K562 (cell line): Measurements from ENCODE around the gene GPR68. TPM values are rescaled to one million over a fixed set of nuclear protein-coding genes. Genes with fewer than 3 reads are reported as not detected.

ENCODE experiments used
- BRF1 ChIP-seq: IDR thresholded peaks from 3 replicates; pipeline ENCODE4 v1.6.1; 2011; ENCODE audit warnings: borderline replicate concordance, mild to moderate bottlenecking; ENCODE audit not compliant: insufficient read length; ENCODE audit errors: extremely low read depth
- HOXB6 ChIP-seq: fragments of 250-450 bp; sonication (Bioruptor Pico); IDR thresholded peaks from 2 replicates; pipeline ENCODE4 v1.5.1; 2022; ENCODE audit warnings: mild to moderate bottlenecking, borderline replicate concordance
- MIER1 ChIP-seq: fragments of 450-650 bp; IDR thresholded peaks from 2 replicates; pipeline ENCODE4 v1.6.1; 2016; ENCODE audit warnings: antibody characterized with exemption, mild to moderate bottlenecking, low read depth
- POLR2AphosphoS5 ChIP-seq: IDR thresholded peaks from 2 replicates; pipeline ENCODE4 v1.6.1; 2011; ENCODE audit warnings: mild to moderate bottlenecking, low read depth, low read length, moderate library complexity; ENCODE audit not compliant: control insufficient read depth, insufficient read depth
- RAD51 ChIP-seq: fragments of 450-650 bp; IDR thresholded peaks from 2 replicates; pipeline ENCODE4 v1.7.1; 2016; ENCODE audit warnings: low read depth, mild to moderate bottlenecking, borderline replicate concordance
- RBM14 ChIP-seq: fragments of 200-400 bp; formaldehyde crosslinking; IDR thresholded peaks from 2 replicates; pipeline ENCODE4 v1.6.1; 2018; ENCODE audit warnings: low read depth, mild to moderate bottlenecking, low read length, moderate library complexity, borderline replicate concordance; ENCODE audit not compliant: insufficient read depth
- RBM25 ChIP-seq: fragments of 200-400 bp; formaldehyde crosslinking; IDR thresholded peaks from 2 replicates; pipeline ENCODE4 v1.6.1; 2018; ENCODE audit warnings: low read length, low read depth, moderate library complexity; ENCODE audit not compliant: severe bottlenecking
- RCOR1 ChIP-seq, 2 experiments: IDR thresholded peaks; 2 replicates each; pipeline ENCODE4 v1.6.1; 2012; ENCODE audit warnings: low read depth in 2 of 2, low read length in 2 of 2, borderline replicate concordance in 1 of 2, improper control_type of control experiment in 1 of 2
- TAF1 ChIP-seq: IDR thresholded peaks from 2 replicates; pipeline ENCODE4 v1.6.1; 2011; ENCODE audit warnings: mild to moderate bottlenecking, low read length, moderate library complexity; ENCODE audit not compliant: insufficient read depth, control insufficient read depth, severe bottlenecking; ENCODE audit errors: extremely low read depth
- ZFP1 ChIP-seq: fragments of 450-650 bp; formaldehyde crosslinking; IDR thresholded peaks from 2 replicates; pipeline ENCODE4 v1.4.0; 2020; ENCODE audit warnings: mild to moderate bottlenecking, mixed read lengths
- ZNF217 ChIP-seq: sonication (generic); formaldehyde crosslinking; IDR thresholded peaks from 2 replicates; pipeline ENCODE4 v1.8.0; 2022; ENCODE audit warnings: mild to moderate bottlenecking, missing genetic modification reagents
- ZNF436 ChIP-seq: fragments of 250-450, 450-650 bp; sonication (Bioruptor Pico); formaldehyde crosslinking; IDR thresholded peaks from 2 replicates; pipeline ENCODE4 v1.7.0; 2020; ENCODE audit warnings: mild to moderate bottlenecking
- polyA plus RNA-seq, 8 experiments: library from polyadenylated mRNA; depleted of rRNA in 4 of 8; stranded (reverse) in 5 of 8; unstranded in 3 of 8; fragments of >200 nt; fragmentation: Nextera tagmentation in 2 of 8; fragmentation: Illumina TruSeq in 1 of 8; extraction: Ambion mirVana in 2 of 8; extraction: Trizol in 1 of 8; gene quantifications; 2 replicates each; pipeline versions ENCODE4 v1.2.1 to v1.2.3, GENCODE V29; 2011 to 2014; ENCODE audit warnings: inconsistent platforms in 1 of 8, missing spikeins in 1 of 8
- total RNA-seq, 7 experiments: library from RNA; depleted of rRNA in 6 of 7; stranded (reverse); fragments of >200 nt in 6 of 7; fragmentation: Illumina TruSeq in 2 of 7; extraction: Trizol in 2 of 7; gene quantifications; 2 replicates each; pipeline versions ENCODE4 v1.2.1 to v1.2.3, GENCODE V29; 2011 to 2021; ENCODE audit warnings: low replicate concordance in 1 of 7
- TF ChIP-seq, protein P1 (sequence below): sonication (generic); formaldehyde crosslinking; IDR thresholded peaks from 2 replicates; pipeline ENCODE4 v1.8.0; 2023; ENCODE audit warnings: mild to moderate bottlenecking, missing genetic modification reagents
- TF ChIP-seq, protein P2 (sequence below): fragments of 250-450 bp; sonication (Bioruptor Pico); IDR thresholded peaks from 2 replicates; pipeline ENCODE4 v1.9.0; 2021; ENCODE audit warnings: mild to moderate bottlenecking, inconsistent platforms
- TF ChIP-seq, protein P3 (sequence below): IDR thresholded peaks from 3 replicates; pipeline ENCODE4 v1.6.1; 2011; ENCODE audit warnings: borderline replicate concordance, mild to moderate bottlenecking, moderate library complexity; ENCODE audit not compliant: insufficient read length; ENCODE audit errors: extremely low read depth
- TF ChIP-seq, protein P4 (sequence below), 3 experiments: IDR thresholded peaks in 2 of 3; conservative IDR thresholded peaks in 1 of 3; 2 replicates each; pipeline ENCODE4 v1.5.1; 2011 to 2012; ENCODE audit warnings: low read length in 3 of 3, mild to moderate bottlenecking in 3 of 3, control low read depth in 2 of 3, improper control_type of control experiment in 1 of 3, inconsistent platforms in 1 of 3, low read depth in 1 of 3, mixed read lengths in 1 of 3, moderate library complexity in 1 of 3; ENCODE audit not compliant: insufficient read depth in 2 of 3

The GPR68 gene
- total and polyA plus RNA-seq, 9 of the 15 experiments (the other 6 are each of a cell fraction or from before 2014, with no cell fraction given), result 0.41 to 9.4 (median 3.7) TPM

DNA sequence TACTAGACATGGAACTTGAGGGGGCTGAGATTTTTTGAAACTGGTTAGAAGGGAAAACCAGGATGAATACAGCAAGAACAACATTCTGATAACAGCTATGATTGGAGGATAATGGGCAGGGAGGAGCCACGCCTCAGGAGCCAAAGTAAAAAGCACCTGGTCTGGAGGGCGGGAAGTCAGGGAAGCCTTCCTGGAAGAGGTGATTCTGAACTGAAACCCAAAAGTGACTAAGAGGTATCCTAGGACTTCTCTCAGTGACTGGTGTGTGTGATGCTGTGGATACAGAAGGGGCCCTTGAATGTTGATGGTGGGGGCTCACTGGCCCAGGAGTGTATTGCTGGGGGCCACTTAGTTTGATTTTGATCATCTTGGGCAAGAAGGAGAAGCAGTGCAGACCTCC is 18.8 kb upstream of the GPR68 start (continued):
- peak; percentile 84 for TF ChIP-seq ZNF436 (CRISPR knock-in tag)
- no peak for TF ChIP-seq TAF1
- TF ChIP-seq ZNF217 (CRISPR knock-in tag), result no peak
- TF ChIP-seq, protein P1, sequence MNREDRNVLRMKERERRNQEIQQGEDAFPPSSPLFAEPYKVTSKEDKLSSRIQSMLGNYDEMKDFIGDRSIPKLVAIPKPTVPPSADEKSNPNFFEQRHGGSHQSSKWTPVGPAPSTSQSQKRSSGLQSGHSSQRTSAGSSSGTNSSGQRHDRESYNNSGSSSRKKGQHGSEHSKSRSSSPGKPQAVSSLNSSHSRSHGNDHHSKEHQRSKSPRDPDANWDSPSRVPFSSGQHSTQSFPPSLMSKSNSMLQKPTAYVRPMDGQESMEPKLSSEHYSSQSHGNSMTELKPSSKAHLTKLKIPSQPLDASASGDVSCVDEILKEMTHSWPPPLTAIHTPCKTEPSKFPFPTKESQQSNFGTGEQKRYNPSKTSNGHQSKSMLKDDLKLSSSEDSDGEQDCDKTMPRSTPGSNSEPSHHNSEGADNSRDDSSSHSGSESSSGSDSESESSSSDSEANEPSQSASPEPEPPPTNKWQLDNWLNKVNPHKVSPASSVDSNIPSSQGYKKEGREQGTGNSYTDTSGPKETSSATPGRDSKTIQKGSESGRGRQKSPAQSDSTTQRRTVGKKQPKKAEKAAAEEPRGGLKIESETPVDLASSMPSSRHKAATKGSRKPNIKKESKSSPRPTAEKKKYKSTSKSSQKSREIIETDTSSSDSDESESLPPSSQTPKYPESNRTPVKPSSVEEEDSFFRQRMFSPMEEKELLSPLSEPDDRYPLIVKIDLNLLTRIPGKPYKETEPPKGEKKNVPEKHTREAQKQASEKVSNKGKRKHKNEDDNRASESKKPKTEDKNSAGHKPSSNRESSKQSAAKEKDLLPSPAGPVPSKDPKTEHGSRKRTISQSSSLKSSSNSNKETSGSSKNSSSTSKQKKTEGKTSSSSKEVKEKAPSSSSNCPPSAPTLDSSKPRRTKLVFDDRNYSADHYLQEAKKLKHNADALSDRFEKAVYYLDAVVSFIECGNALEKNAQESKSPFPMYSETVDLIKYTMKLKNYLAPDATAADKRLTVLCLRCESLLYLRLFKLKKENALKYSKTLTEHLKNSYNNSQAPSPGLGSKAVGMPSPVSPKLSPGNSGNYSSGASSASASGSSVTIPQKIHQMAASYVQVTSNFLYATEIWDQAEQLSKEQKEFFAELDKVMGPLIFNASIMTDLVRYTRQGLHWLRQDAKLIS (CRISPR knock-in tag), result no peak
- TF ChIP-seq RAD51, result no peak
- TF ChIP-seq MIER1, result no peak
- TF ChIP-seq, protein P2, sequence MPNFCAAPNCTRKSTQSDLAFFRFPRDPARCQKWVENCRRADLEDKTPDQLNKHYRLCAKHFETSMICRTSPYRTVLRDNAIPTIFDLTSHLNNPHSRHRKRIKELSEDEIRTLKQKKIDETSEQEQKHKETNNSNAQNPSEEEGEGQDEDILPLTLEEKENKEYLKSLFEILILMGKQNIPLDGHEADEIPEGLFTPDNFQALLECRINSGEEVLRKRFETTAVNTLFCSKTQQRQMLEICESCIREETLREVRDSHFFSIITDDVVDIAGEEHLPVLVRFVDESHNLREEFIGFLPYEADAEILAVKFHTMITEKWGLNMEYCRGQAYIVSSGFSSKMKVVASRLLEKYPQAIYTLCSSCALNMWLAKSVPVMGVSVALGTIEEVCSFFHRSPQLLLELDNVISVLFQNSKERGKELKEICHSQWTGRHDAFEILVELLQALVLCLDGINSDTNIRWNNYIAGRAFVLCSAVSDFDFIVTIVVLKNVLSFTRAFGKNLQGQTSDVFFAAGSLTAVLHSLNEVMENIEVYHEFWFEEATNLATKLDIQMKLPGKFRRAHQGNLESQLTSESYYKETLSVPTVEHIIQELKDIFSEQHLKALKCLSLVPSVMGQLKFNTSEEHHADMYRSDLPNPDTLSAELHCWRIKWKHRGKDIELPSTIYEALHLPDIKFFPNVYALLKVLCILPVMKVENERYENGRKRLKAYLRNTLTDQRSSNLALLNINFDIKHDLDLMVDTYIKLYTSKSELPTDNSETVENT, result no peak
- TF ChIP-seq ZFP1 (CRISPR knock-in tag), result no peak
- peak in 1 of 2 experiments; percentile 77; a peak in 2 of 4 replicates for TF ChIP-seq RCOR1 (IDR thresholded peaks at IDR 0.05; ENCODE audit: borderline replicate concordance in 1 of 2, low read depth in 2 of 2, low read length in 2 of 2)
- TF ChIP-seq RBM14, result no peak
- TF ChIP-seq, protein P3, sequence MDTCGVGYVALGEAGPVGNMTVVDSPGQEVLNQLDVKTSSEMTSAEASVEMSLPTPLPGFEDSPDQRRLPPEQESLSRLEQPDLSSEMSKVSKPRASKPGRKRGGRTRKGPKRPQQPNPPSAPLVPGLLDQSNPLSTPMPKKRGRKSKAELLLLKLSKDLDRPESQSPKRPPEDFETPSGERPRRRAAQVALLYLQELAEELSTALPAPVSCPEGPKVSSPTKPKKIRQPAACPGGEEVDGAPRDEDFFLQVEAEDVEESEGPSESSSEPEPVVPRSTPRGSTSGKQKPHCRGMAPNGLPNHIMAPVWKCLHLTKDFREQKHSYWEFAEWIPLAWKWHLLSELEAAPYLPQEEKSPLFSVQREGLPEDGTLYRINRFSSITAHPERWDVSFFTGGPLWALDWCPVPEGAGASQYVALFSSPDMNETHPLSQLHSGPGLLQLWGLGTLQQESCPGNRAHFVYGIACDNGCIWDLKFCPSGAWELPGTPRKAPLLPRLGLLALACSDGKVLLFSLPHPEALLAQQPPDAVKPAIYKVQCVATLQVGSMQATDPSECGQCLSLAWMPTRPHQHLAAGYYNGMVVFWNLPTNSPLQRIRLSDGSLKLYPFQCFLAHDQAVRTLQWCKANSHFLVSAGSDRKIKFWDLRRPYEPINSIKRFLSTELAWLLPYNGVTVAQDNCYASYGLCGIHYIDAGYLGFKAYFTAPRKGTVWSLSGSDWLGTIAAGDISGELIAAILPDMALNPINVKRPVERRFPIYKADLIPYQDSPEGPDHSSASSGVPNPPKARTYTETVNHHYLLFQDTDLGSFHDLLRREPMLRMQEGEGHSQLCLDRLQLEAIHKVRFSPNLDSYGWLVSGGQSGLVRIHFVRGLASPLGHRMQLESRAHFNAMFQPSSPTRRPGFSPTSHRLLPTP, result peak; percentile 34
- no peak for TF ChIP-seq BRF1
- TF ChIP-seq, protein P4, sequence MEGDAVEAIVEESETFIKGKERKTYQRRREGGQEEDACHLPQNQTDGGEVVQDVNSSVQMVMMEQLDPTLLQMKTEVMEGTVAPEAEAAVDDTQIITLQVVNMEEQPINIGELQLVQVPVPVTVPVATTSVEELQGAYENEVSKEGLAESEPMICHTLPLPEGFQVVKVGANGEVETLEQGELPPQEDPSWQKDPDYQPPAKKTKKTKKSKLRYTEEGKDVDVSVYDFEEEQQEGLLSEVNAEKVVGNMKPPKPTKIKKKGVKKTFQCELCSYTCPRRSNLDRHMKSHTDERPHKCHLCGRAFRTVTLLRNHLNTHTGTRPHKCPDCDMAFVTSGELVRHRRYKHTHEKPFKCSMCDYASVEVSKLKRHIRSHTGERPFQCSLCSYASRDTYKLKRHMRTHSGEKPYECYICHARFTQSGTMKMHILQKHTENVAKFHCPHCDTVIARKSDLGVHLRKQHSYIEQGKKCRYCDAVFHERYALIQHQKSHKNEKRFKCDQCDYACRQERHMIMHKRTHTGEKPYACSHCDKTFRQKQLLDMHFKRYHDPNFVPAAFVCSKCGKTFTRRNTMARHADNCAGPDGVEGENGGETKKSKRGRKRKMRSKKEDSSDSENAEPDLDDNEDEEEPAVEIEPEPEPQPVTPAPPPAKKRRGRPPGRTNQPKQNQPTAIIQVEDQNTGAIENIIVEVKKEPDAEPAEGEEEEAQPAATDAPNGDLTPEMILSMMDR (IDR thresholded peaks at IDR 0.05 in 2 of 3, conservative IDR thresholded peaks at IDR 0.05 in 1 of 3; ENCODE audit: insufficient read depth in 2 of 3, low read depth in 1 of 3, low read length in 3 of 3), result no peak
- TF ChIP-seq HOXB6 (CRISPR knock-in tag), result no peak
- TF ChIP-seq POLR2AphosphoS5, result no peak
- TF ChIP-seq RBM25, result peak; percentile 85
